Neural cell (in vitro differentiated cells): ENCODE results near the gene CFAP47. TPM values are rescaled to one million over a fixed set of nuclear protein-coding genes. Genes with fewer than 3 reads are reported as not detected.

Experiments used
- H2AFZ ChIP-seq: fragments of 200-600, 300-800 bp; sonication (generic), shearing (Covaris generic); 2 replicates; pipeline ENCODE4 v1.6.0; 2014; ENCODE audit warnings: low read depth, mild to moderate bottlenecking, antibody characterized with exemption, low read length, moderate library complexity
- H3F3A ChIP-seq: fragments of 200-600 bp; shearing (Covaris generic); 2 replicates; pipeline ENCODE4 v1.6.1; 2016; ENCODE audit warnings: mild to moderate bottlenecking, moderate library complexity, mixed read lengths, antibody characterized with exemption, low read length; ENCODE audit not compliant: insufficient read depth, poor library complexity, severe bottlenecking
- H3K27ac ChIP-seq: fragments of 200-600, 300-800 bp; sonication (generic), shearing (Covaris generic); 2 replicates; pipeline ENCODE4 v1.5.1; 2014; ENCODE audit warnings: mild to moderate bottlenecking, low read length, moderate library complexity
- H3K27me3 ChIP-seq: fragments of 300-800, 200-600 bp; sonication (generic), shearing (Covaris generic); 2 replicates; pipeline ENCODE4 v1.6.0; 2014; ENCODE audit warnings: mild to moderate bottlenecking, low read depth, low read length, moderate library complexity; ENCODE audit not compliant: insufficient read depth
- H3K36me3 ChIP-seq: fragments of 300-800, 200-600 bp; sonication (generic), shearing (Covaris generic); 2 replicates; pipeline ENCODE4 v1.5.1; 2014; ENCODE audit warnings: mild to moderate bottlenecking, antibody characterized with exemption, low read length, moderate library complexity; ENCODE audit not compliant: insufficient read depth
- H3K4me2 ChIP-seq: fragments of 300-800, 200-600 bp; sonication (generic), shearing (Covaris generic); 2 replicates; pipeline ENCODE4 v1.6.0; 2014; ENCODE audit warnings: mild to moderate bottlenecking, low read length
- H3K4me3 ChIP-seq: fragments of 300-800, 200-600 bp; sonication (generic), shearing (Covaris generic); 2 replicates; pipeline ENCODE4 v1.5.1; 2014; ENCODE audit warnings: mild to moderate bottlenecking, low read length, moderate library complexity
- H3K79me2 ChIP-seq: fragments of 200-600 bp; shearing (Covaris generic); replicated peaks from 2 replicates; pipeline ENCODE4 v1.6.0; 2014; ENCODE audit warnings: mild to moderate bottlenecking, low read length, moderate library complexity; ENCODE audit not compliant: insufficient read depth
- H3K9ac ChIP-seq: fragments of 300-800, 200-600 bp; sonication (generic), shearing (Covaris generic); 2 replicates; pipeline ENCODE4 v1.6.1; 2016; ENCODE audit warnings: mild to moderate bottlenecking, low read length, mixed read lengths
- H3K9me2 ChIP-seq: fragments of 200-600 bp; shearing (Covaris generic); 2 replicates; pipeline ENCODE4 v1.6.1; 2016; ENCODE audit warnings: mild to moderate bottlenecking, low read length, mixed read lengths; ENCODE audit not compliant: insufficient read depth
- H3K9me3 ChIP-seq: fragments of 200-600, 300-800 bp; sonication (generic), shearing (Covaris generic); 2 replicates; pipeline ENCODE4 v1.6.1; 2016; ENCODE audit warnings: mild to moderate bottlenecking, mixed run types, low read length, moderate library complexity, mixed read lengths
- H4K20me1 ChIP-seq: fragments of 200-600 bp; shearing (Covaris generic); 2 replicates; pipeline ENCODE4 v1.6.1; 2016; ENCODE audit warnings: mild to moderate bottlenecking, mixed run types; ENCODE audit not compliant: insufficient read depth
- CTCF ChIP-seq: fragments of 450-650 bp; IDR thresholded peaks from 2 replicates; pipeline ENCODE4 v1.5.1; 2014; ENCODE audit warnings: antibody characterized with exemption, mild to moderate bottlenecking, moderate library complexity; ENCODE audit not compliant: poor library complexity, severe bottlenecking
- EP300 ChIP-seq: fragments of 450-650 bp; conservative IDR thresholded peaks from 2 replicates; pipeline ENCODE4 v1.6.1; 2014; ENCODE audit warnings: antibody characterized with exemption, mild to moderate bottlenecking, moderate library complexity; ENCODE audit not compliant: poor library complexity, severe bottlenecking
- EZH2 ChIP-seq: fragments of 200-600, 300-800 bp; shearing (Covaris generic), sonication (generic); IDR thresholded peaks from 2 replicates; pipeline ENCODE4 v1.6.1; 2014; ENCODE audit warnings: antibody characterized with exemption, low read length, borderline replicate concordance, mild to moderate bottlenecking; ENCODE audit not compliant: insufficient read depth, poor library complexity, severe bottlenecking
- MXI1 ChIP-seq: fragments of 450-650 bp; conservative IDR thresholded peaks from 2 replicates; pipeline ENCODE4 v1.6.1; 2014; ENCODE audit warnings: antibody characterized with exemption, mild to moderate bottlenecking; ENCODE audit not compliant: poor library complexity, severe bottlenecking
- RAD21 ChIP-seq: fragments of 450-650 bp; conservative IDR thresholded peaks from 2 replicates; pipeline ENCODE4 v1.6.1; 2014; ENCODE audit warnings: antibody characterized with exemption, mild to moderate bottlenecking, moderate library complexity
- REST ChIP-seq: IDR thresholded peaks from 2 replicates; pipeline ENCODE4 v1.6.1; 2012; ENCODE audit warnings: borderline replicate concordance
- SMC3 ChIP-seq: fragments of 450-650 bp; conservative IDR thresholded peaks from 2 replicates; pipeline ENCODE4 v1.6.1; 2014; ENCODE audit warnings: antibody characterized with exemption, mild to moderate bottlenecking, moderate library complexity; ENCODE audit not compliant: poor library complexity
- TAF1 ChIP-seq: IDR thresholded peaks from 2 replicates; pipeline ENCODE4 v1.6.1; 2012; ENCODE audit warnings: low read depth
- polyA plus RNA-seq: library from polyadenylated mRNA; depleted of rRNA; stranded (reverse); fragments of >200 nt; gene quantifications from 2 replicates; pipeline ENCODE4 v1.2.3, GENCODE V29; 2014

CFAP47 gene
- polyA plus RNA-seq, 1 donor from 2014 or later: not detected

DNA sequence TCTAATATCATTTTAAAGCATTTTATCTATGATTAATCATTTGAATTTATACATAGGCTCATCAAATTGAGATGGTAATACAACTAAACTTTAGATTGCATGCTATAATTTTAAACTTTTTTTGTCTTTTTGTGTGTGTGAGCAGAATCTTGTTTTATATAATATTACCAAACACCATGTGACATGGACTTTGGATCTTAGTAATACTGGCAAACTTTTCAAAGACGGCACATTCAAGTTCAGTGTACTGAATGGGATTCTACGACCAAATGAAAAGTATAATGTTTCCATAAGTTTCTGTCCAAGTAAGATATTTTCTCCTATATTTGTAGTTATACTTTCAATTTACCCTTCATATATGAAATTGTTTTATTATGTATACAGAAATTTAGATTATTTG is 116.0 kb downstream of the CFAP47 start:
- H3F3A ChIP-seq: no peaks in the 10 kb centered on the region
- no peak overlapping the region for H3K27ac ChIP-seq
- H4K20me1 ChIP-seq: no peaks in the 10 kb centered on the region
- H3K4me3 ChIP-seq: no peak overlapping the region
- H3K4me2 ChIP-seq: no peak overlapping the region
- no peaks in the 10 kb centered on the region for H3K79me2 ChIP-seq
- H3K27me3 ChIP-seq: no peaks in the 10 kb centered on the region
- no peaks in the 10 kb centered on the region for H3K36me3 ChIP-seq
- H3K9me3 ChIP-seq: no peaks in the 10 kb centered on the region
- TF ChIP-seq EZH2 (no peak), RAD21 (no peak), CTCF (no peak), REST (no peak), EP300 (no peak)
- H3K9me2 ChIP-seq: no peaks in the 10 kb centered on the region
- H2AFZ ChIP-seq: no peak overlapping the region
- H3K9ac ChIP-seq: no peak overlapping the region

DNA sequence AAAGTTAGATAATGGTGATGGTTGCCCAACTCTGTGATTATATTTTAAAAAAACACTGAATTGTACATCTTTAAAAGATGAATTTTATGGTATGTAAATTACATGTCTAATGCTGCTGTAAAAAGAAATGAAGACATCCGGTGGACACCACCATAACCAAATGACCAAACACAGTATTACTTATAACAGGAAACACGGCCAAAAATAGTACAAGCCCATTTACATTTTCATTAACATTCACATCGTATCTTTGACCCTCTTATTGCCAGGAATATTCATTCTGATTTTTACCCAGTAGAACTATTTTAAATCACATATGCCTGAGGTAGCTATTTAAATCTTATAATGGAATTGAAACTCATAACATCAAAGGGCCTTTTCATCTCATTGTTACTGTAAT is 143.2 kb downstream of the CFAP47 start:
- Histone ChIP-seq H4K20me1 (no peaks in the 10 kb centered on the region), H3K4me2 (no peak overlapping the region), H3K27ac (no peak overlapping the region), H3K9me3 (no peaks in the 10 kb centered on the region), H3K4me3 (no peak overlapping the region), H3K27me3 (no peaks in the 10 kb centered on the region), H3K36me3 (no peaks in the 10 kb centered on the region), H3K9ac (no peak overlapping the region), H3F3A (no peaks in the 10 kb centered on the region), H3K9me2 (no peaks in the 10 kb centered on the region), H2AFZ (no peak overlapping the region), H3K79me2 (no peaks in the 10 kb centered on the region)
- TF ChIP-seq REST (no peak), RAD21 (no peak), TAF1 (no peak), SMC3 (no peak), MXI1 (no peak), EZH2 (no peak)
